HepG2 (cell line): ENCODE data around the gene GNAS.

ENCODE experiments used
- CBX1 ChIP-seq: IDR thresholded peaks from one replicate; pipeline ENCODE4 v1.6.1; 2016; ENCODE audit warnings: antibody characterized with exemption, low read depth
- CTCF ChIP-seq: sonication (generic); formaldehyde crosslinking; IDR thresholded peaks from 2 replicates; pipeline ENCODE4 v1.5.0; 2020; ENCODE audit warnings: mild to moderate bottlenecking, missing genetic modification reagents, moderate library complexity
- MTA1 ChIP-seq: sonication (generic); formaldehyde crosslinking; IDR thresholded peaks from 2 replicates; pipeline ENCODE4 v1.4.0; 2020; ENCODE audit warnings: missing genetic modification reagents, mild to moderate bottlenecking, borderline replicate concordance
- NFKB2 ChIP-seq: sonication (generic); formaldehyde crosslinking; IDR thresholded peaks from 2 replicates; pipeline ENCODE4 v1.4.0; 2020; ENCODE audit warnings: missing genetic modification reagents, borderline replicate concordance
- PRDM15 ChIP-seq: sonication (generic); formaldehyde crosslinking; IDR thresholded peaks from 2 replicates; pipeline ENCODE4 v1.4.0; 2020; ENCODE audit warnings: missing genetic modification reagents
- RBAK ChIP-seq: sonication (generic); formaldehyde crosslinking; IDR thresholded peaks from 2 replicates; pipeline ENCODE4 v1.5.1; 2020; ENCODE audit warnings: mild to moderate bottlenecking, missing genetic modification reagents
- ZNF446 ChIP-seq: sonication (generic); formaldehyde crosslinking; IDR thresholded peaks from 2 replicates; pipeline ENCODE4 v1.5.0; 2020; ENCODE audit warnings: mild to moderate bottlenecking, missing genetic modification reagents
- ZNF687 ChIP-seq: sonication (generic); formaldehyde crosslinking; IDR thresholded peaks from 2 replicates; pipeline ENCODE4 v1.5.1; 2020; ENCODE audit warnings: mild to moderate bottlenecking, missing genetic modification reagents, moderate library complexity

GRCh38 chr20:58886546-58886945 is 34.0 kb downstream of the GNAS start:
- TF ChIP-seq RBAK (CRISPR knock-in tag) (no peak), CTCF (CRISPR knock-in tag) (no peak), NFKB2 (no peak), ZNF687 (CRISPR knock-in tag) (no peak), ZNF446 (CRISPR knock-in tag) (no peak), MTA1 (CRISPR knock-in tag) (no peak), CBX1 (no peak), PRDM15 (CRISPR knock-in tag) (no peak)
